ENCODE data around the gene TSPY8.
"Not testable (repeated sequence)": the region's sequence is repeated elsewhere in the genome, so short reads cannot be mapped to it uniquely, and the experiment has no call there.

Gene TSPY8, protein sequence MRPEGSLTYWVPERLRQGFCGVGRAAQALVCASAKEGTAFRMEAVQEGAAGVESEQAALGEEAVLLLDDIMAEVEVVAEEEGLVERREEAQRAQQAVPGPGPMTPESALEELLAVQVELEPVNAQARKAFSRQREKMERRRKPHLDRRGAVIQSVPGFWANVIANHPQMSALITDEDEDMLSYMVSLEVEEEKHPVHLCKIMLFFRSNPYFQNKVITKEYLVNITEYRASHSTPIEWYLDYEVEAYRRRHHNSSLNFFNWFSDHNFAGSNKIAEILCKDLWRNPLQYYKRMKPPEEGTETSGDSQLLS

DNA sequence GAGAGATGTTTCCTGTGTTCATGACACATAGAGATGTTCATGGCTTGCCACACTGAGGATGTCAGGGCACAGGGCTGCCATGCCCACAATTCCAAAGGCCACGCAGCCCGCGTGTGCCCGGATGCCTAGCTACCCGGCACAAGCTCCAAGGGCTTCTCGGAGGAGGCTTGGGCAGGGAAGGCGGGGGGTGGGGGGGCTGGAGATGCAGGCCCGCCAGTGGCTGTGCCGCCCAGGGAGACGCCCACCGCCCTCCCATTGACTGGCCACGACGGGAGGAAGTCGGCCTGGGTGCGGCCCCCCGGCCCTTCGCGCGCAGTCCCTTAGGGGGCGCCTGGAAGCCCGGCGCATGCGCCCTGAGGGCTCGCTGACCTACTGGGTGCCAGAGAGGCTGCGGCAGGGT is at the start of gene TSPY8:
Gene TSPY8 (plus strand): TSS at position 301 of the 400 bp plus-strand sequence. CDS start 46 bp downstream, at position 347.
- not testable (repeated sequence) for DNase-seq

DNA sequence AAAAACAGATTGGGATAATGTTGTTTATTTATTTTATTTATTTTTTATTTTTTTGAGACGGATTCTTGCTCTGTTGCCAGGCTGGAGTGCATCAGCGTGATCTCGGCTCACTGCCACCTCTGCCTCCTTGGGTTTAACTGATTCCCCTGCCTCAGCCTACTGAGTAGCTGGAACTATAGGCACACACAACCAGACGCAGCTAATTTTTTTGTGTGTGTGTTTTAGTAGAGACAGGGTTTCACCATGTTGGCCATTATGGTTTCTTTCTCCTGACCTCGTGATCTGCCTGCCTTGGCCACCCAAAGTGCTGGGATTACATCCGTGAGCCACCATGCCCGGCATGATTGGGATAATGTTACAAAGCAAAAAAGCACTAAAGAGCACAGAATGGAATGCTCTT is 36.6 kb upstream of the TSPY8 start:
- DNase-seq = no peak

DNA sequence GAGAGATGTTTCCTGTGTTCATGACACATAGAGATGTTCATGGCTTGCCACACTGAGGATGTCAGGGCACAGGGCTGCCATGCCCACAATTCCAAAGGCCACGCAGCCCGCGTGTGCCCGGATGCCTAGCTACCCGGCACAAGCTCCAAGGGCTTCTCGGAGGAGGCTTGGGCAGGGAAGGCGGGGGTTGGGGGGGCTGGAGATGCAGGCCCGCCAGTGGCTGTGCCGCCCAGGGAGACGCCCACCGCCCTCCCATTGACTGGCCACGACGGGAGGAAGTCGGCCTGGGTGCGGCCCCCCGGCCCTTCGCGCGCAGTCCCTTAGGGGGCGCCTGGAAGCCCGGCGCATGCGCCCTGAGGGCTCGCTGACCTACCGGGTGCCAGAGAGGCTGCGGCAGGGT is 20.4 kb upstream of the TSPY8 start, which contains the start of gene TSPY4:
Gene TSPY4 (plus strand): TSS at position 301 of the 400 bp plus-strand sequence. CDS start 46 bp downstream, at position 347.
- not testable (repeated sequence) for DNase-seq

DNA sequence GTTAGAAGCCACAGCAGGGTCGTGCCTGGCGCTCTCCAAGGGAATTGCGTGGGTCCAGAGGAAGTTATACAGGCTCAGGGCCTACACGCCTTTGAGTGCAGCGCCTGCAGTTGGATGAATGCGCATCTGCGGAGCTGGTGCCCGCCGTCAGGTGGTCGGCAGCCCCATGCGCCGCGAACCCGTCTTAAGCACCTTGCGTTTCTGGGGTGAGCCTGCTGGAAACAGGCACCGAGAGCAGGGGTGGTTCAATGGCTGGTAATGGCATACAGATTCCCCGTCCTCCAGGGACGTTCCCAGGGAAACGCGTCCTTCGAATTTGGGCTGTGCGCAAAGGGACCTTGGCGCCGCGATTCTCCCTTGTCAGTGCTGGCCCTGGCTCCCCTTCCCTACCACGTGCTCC is 38.9 kb downstream of the TSPY8 start:
- not testable (repeated sequence) for DNase-seq

DNA sequence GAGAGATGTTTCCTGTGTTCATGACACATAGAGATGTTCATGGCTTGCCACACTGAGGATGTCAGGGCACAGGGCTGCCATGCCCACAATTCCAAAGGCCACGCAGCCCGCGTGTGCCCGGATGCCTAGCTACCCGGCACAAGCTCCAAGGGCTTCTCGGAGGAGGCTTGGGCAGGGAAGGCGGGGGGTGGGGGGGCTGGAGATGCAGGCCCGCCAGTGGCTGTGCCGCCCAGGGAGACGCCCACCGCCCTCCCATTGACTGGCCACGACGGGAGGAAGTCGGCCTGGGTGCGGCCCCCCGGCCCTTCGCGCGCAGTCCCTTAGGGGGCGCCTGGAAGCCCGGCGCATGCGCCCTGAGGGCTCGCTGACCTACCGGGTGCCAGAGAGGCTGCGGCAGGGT is 40.5 kb downstream of the TSPY8 start, which contains the start of gene TSPY3:
Gene TSPY3 (plus strand): TSS at position 301 of the 400 bp plus-strand sequence. CDS start 46 bp downstream, at position 347.
- DNase-seq = not testable (repeated sequence)

Data from NCI-H1417 (cell line).